NCI-H2029 treated with DMSO at 0.1 percent for 48 hours (cell line): ENCODE results near the gene TRIM22.
"Not testable (repeated sequence)": the region's sequence is repeated elsewhere in the genome, so short reads cannot be mapped to it uniquely, and the experiment has no call there.

Experiments used
- DNase-seq: peaks from one replicate; lab custom pipeline; 2025; lab: John Stamatoyannopoulos, UW

Gene TRIM22

GRCh38 chr11:5689551-5689983 lies at the start of gene TRIM22:
TRIM22 (plus strand) TSS chr11:5689790; CDS start chr11:5696233, 6,443 bp downstream.
- DNase-seq: no peak

GRCh38 chr11:5639953-5640352 lies 49.6 kb upstream of the TRIM22 start:
- no peak for DNase-seq

GRCh38 chr11:5643585-5643984 lies 46.0 kb upstream of the TRIM22 start:
- no peak for DNase-seq

- no peak for DNase-seq
Observed at GRCh38 chr11:5646139-5646538, 43.5 kb upstream of the TRIM22 start.

- no peak for DNase-seq
Observed at GRCh38 chr11:5655474-5655873, 34.1 kb upstream of the TRIM22 start.

- DNase-seq: not testable (repeated sequence)
Observed at GRCh38 chr11:5656956-5657355, 32.6 kb upstream of the TRIM22 start.

- DNase-seq: no peak
Observed at GRCh38 chr11:5658318-5658717, 31.3 kb upstream of the TRIM22 start.

- DNase-seq: no peak
Observed at GRCh38 chr11:5663511-5663910, 26.1 kb upstream of the TRIM22 start.

- DNase-seq: no peak
Observed at GRCh38 chr11:5665051-5665570, 24.5 kb upstream of the TRIM22 start.

- no peak for DNase-seq
Observed at GRCh38 chr11:5665746-5666401, 23.7 kb upstream of the TRIM22 start.

GRCh38 chr11:5666402-5666793 lies 23.2 kb upstream of the TRIM22 start:
- no peak for DNase-seq

- DNase-seq: no peak
Observed at GRCh38 chr11:5671831-5672230, 17.8 kb upstream of the TRIM22 start.

- DNase-seq: no peak
Observed at GRCh38 chr11:5674391-5674790, 15.2 kb upstream of the TRIM22 start.

GRCh38 chr11:5679811-5680210 lies 9.8 kb upstream of the TRIM22 start:
- DNase-seq: no peak

GRCh38 chr11:5682890-5683441 lies 6.6 kb upstream of the TRIM22 start:
- not testable (repeated sequence) for DNase-seq

- DNase-seq: not testable (repeated sequence)
Observed at GRCh38 chr11:5683620-5684019, 6.0 kb upstream of the TRIM22 start.

GRCh38 chr11:5684036-5684645 lies 5.4 kb upstream of the TRIM22 start:
- DNase-seq: no peak

GRCh38 chr11:5684646-5685362 lies 4.8 kb upstream of the TRIM22 start, which contains the start of gene TRIM5:
TRIM5 (minus strand) TSS chr11:5685074; CDS start chr11:5680177, 4,897 bp downstream.
- DNase-seq: no peak

GRCh38 chr11:5686426-5686825 lies 3.2 kb upstream of the TRIM22 start:
- DNase-seq: no peak

- DNase-seq: no peak
Observed at GRCh38 chr11:5688482-5688881, 1.1 kb upstream of the TRIM22 start.

GRCh38 chr11:5690216-5690615 lies 626 bp downstream of the TRIM22 start:
- no peak for DNase-seq

GRCh38 chr11:5690736-5691135 lies 1.1 kb downstream of the TRIM22 start:
- no peak for DNase-seq
